Erythroblast (primary cell): Measurements from ENCODE around the gene GNAZ.

ENCODE experiments used
- GATA1 ChIP-seq: IDR thresholded peaks from 2 replicates; pipeline ENCODE4 v1.6.1; 2011; ENCODE audit warnings: low read depth, mild to moderate bottlenecking, control low read depth, low read length, moderate library complexity
- POLR2A ChIP-seq: IDR thresholded peaks from 2 replicates; pipeline ENCODE4 v1.6.1; 2011; ENCODE audit warnings: mild to moderate bottlenecking, low read length

DNA sequence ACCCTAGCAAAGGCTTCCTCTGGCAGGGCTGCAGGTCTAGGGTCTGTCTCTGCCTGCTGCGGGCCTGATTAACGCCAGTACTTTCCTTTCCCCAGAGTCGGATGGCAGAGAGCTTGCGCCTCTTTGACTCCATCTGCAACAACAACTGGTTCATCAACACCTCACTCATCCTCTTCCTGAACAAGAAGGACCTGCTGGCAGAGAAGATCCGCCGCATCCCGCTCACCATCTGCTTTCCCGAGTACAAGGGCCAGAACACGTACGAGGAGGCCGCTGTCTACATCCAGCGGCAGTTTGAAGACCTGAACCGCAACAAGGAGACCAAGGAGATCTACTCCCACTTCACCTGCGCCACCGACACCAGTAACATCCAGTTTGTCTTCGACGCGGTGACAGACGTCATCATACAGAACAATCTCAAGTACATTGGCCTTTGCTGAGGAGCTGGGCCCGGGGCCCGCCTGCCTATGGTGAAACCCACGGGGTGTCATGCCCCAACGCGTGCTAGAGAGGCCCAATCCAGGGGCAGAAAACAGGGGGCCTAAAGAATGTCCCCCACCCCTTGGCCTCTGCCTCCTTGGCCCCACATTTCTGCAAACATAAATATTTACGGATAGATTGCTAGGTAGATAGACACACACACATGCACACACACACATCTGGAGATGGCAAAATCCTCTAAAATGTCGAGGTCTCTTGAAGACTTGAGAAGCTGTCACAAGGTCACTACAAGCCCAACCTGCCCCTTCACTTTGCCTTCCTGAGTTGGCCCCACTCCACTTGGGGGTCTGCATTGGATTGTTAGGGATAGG, 52.9 kb downstream of the GNAZ start:
- TF ChIP-seq POLR2A, result no peak
- TF ChIP-seq GATA1, result no peak
